Activated CD8-positive, alpha-beta T cell treated with anti-CD3 and anti-CD28 coated beads, Interleukin-2, amount 10 ng/mL, durations not matched to agents 7 days and 5 days (primary cell): ENCODE measurements around the gene MRPL51. TPM values are rescaled to one million over a fixed set of nuclear protein-coding genes. Genes with fewer than 3 reads are reported as not detected.
"Not testable (repeated sequence)": the region's sequence is repeated elsewhere in the genome, so short reads cannot be mapped to it uniquely, and the experiment has no call there.

ENCODE experiments used
- ATAC-seq: fragments of 150-1000 bp; cut with Tn5 transposase; one replicate; pipeline ENCODE4 v1.10.0; 2021; ENCODE audit warnings: moderate library complexity
- CTCF ChIA-PET: fragments of 350-600 bp; sonication (Branson Sonifier 250); formaldehyde crosslinking; loops from one replicate; lab custom pipeline; 2021; ENCODE audit warnings: antibody characterized with exemption; lab: Charles Lee
- POLR2A ChIA-PET: fragments of 350-600 bp; sonication (Branson Sonifier 250); formaldehyde crosslinking; loops from one replicate; lab custom pipeline; 2021; ENCODE audit warnings: antibody characterized with exemption; lab: Charles Lee
- DNase-seq: peaks from one replicate; pipeline ENCODE4 v3.0.0-alpha.2; 2020
- H3K27ac Mint-ChIP-seq: one replicate; pipeline ENCODE4 v1.8.0; 2021; ENCODE audit warnings: mild to moderate bottlenecking, mixed read lengths
- H3K27me3 Mint-ChIP-seq: one replicate; pipeline ENCODE4 v1.8.0; 2021; ENCODE audit warnings: low read depth, mixed read lengths
- H3K36me3 Mint-ChIP-seq: one replicate; pipeline ENCODE4 v1.8.0; 2021; ENCODE audit warnings: low read depth, mixed read lengths
- H3K4me1 Mint-ChIP-seq: one replicate; pipeline ENCODE4 v1.8.0; 2021; ENCODE audit warnings: low read depth, mixed read lengths
- H3K4me3 Mint-ChIP-seq: one replicate; pipeline ENCODE4 v1.8.0; 2021; ENCODE audit warnings: mild to moderate bottlenecking, mixed read lengths
- H3K9me3 Mint-ChIP-seq: one replicate; pipeline ENCODE4 v1.8.0; 2022; ENCODE audit warnings: mixed read lengths; ENCODE audit not compliant: insufficient read depth
- total RNA-seq, 2 experiments: library from RNA; stranded (reverse); gene quantifications; one replicate each; pipeline ENCODE4 v1.2.3, GENCODE V29; 2021

The MRPL51 gene
- total RNA-seq, 2 experiments from 2014 or later = 217 to 228 TPM

- ChIA-PET CTCF (interaction anchor here (4.0 to 4.7 kb wide), 2 partner anchors 15 to 43 kb away, joined by 15 to 36 read pairs; no protein-coding TSS in a partner anchor), POLR2A (interaction anchor here (0.7 to 4.2 kb wide), 4 partner anchors 9 to 40 kb away, joined by 3 to 22 read pairs (median 6); no protein-coding TSS in a partner anchor)
- ATAC-seq, DNase-seq, H3K27me3 Mint-ChIP-seq, H3K9me3 Mint-ChIP-seq: not testable (repeated sequence)
- Mint-ChIP-seq H3K36me3 (peaks cover 66% of the 10 kb centered on the region), H3K27ac (peak overlapping the region; percentile 93), H3K4me1 (peaks cover 82% of the 10 kb centered on the region), H3K4me3 (peak overlapping the region; percentile 93)
Observed at GRCh38 chr12:6467571-6468282, 25.3 kb downstream of the MRPL51 start.

GRCh38 chr12:6466751-6467150, 26.3 kb downstream of the MRPL51 start:
- peaks cover 85% of the 10 kb centered on the region for H3K4me1 Mint-ChIP-seq
- H3K4me3 Mint-ChIP-seq = peak overlapping the region; percentile 19
- ChIA-PET POLR2A (interaction anchor here (1.2 to 2.2 kb wide), 6 partner anchors 12 to 131 kb away, joined by 5 to 38 read pairs (median 8); partner anchors contain the start of genes CD27, GAPDH and MRPL51), CTCF (interaction anchor here (1.2 to 10.9 kb wide), 10 partner anchors 22 to 130 kb away, joined by 5 to 288 read pairs (median 23); partner anchors contain the start of genes CD27 and MRPL51)
- H3K36me3 Mint-ChIP-seq = peaks cover 76% of the 10 kb centered on the region
- ATAC-seq, H3K27me3 Mint-ChIP-seq, DNase-seq, H3K9me3 Mint-ChIP-seq: not testable (repeated sequence)
- H3K27ac Mint-ChIP-seq = peak overlapping the region; percentile 36

- no peaks in the 10 kb centered on the region for H3K9me3 Mint-ChIP-seq
- ATAC-seq = no peak
- ChIA-PET POLR2A (interaction anchor here (0.6 to 2.2 kb wide), 10 partner anchors 11 to 1707 kb away, joined by 3 to 38 read pairs (median 6); partner anchors contain the start of genes CD27, GAPDH, MRPL51 and SPSB2), CTCF (interaction anchor here (0.7 to 10.9 kb wide), 28 partner anchors 14 to 158 kb away, joined by 3 to 288 read pairs (median 7); partner anchors contain the start of genes CD27, MRPL51 and TAPBPL)
- H3K36me3 Mint-ChIP-seq = peaks cover 81% of the 10 kb centered on the region
- H3K27ac Mint-ChIP-seq = peak overlapping the region; percentile 36
- H3K27me3 Mint-ChIP-seq = no peaks in the 10 kb centered on the region
- no peak overlapping the region for H3K4me3 Mint-ChIP-seq
- DNase-seq = no peak
- peaks cover 85% of the 10 kb centered on the region for H3K4me1 Mint-ChIP-seq
Observed at GRCh38 chr12:6466184-6466573, 26.9 kb downstream of the MRPL51 start.

- Mint-ChIP-seq H3K27ac (peak overlapping the region; percentile 74), H3K27me3 (no peaks in the 10 kb centered on the region), H3K4me3 (no peak overlapping the region), H3K4me1 (peaks cover 88% of the 10 kb centered on the region), H3K9me3 (no peaks in the 10 kb centered on the region), H3K36me3 (peaks cover 87% of the 10 kb centered on the region)
- POLR2A ChIA-PET = interaction anchor here (0.6 to 2.2 kb wide), 14 partner anchors 9 to 1706 kb away, joined by 3 to 38 read pairs (median 5); partner anchors contain the start of genes CD27, GAPDH, MRPL51 and SPSB2
- ATAC-seq = no peak
- peak; percentile 67 for DNase-seq
- CTCF ChIA-PET = interaction anchor here (0.7 to 10.9 kb wide), 33 partner anchors 9 to 158 kb away, joined by 3 to 288 read pairs (median 6); partner anchors contain the start of genes CD27, MRPL51 and TAPBPL
Observed at GRCh38 chr12:6465467-6466183, 27.4 kb downstream of the MRPL51 start.

- H3K36me3 Mint-ChIP-seq = peaks cover 93% of the 10 kb centered on the region
- DNase-seq (no peak), ATAC-seq (no peak)
- CTCF ChIA-PET = interaction anchor here (0.8 to 10.9 kb wide), 14 partner anchors 13 to 142 kb away, joined by 3 to 288 read pairs (median 15); partner anchors contain the start of genes CD27 and TAPBPL
- peaks cover 95% of the 10 kb centered on the region for H3K4me1 Mint-ChIP-seq
- H3K27me3 Mint-ChIP-seq = no peaks in the 10 kb centered on the region
- peak overlapping the region; percentile 49 for H3K4me3 Mint-ChIP-seq
- H3K9me3 Mint-ChIP-seq = no peaks in the 10 kb centered on the region
- peak overlapping the region; percentile 99 for H3K27ac Mint-ChIP-seq
- POLR2A ChIA-PET = interaction anchor here (0.7 to 8.0 kb wide), 10 partner anchors 8 to 129 kb away, joined by 3 to 91 read pairs (median 8); partner anchors contain the start of genes CD27, GAPDH and TAPBPL
Observed at GRCh38 chr12:6464531-6464930, 28.5 kb downstream of the MRPL51 start.

GRCh38 chr12:6463858-6464257, 29.2 kb downstream of the MRPL51 start:
- H3K27me3 Mint-ChIP-seq = no peaks in the 10 kb centered on the region
- peaks cover 94% of the 10 kb centered on the region for H3K4me1 Mint-ChIP-seq
- peaks cover 92% of the 10 kb centered on the region for H3K36me3 Mint-ChIP-seq
- no peaks in the 10 kb centered on the region for H3K9me3 Mint-ChIP-seq
- H3K27ac Mint-ChIP-seq = peak overlapping the region; percentile 99
- ATAC-seq (no peak), DNase-seq (no peak)
- ChIA-PET CTCF (interaction anchor here (0.8 to 10.9 kb wide), 15 partner anchors 9 to 141 kb away, joined by 3 to 288 read pairs (median 10); partner anchors contain the start of genes CD27, MRPL51 and TAPBPL), POLR2A (interaction anchor here (0.7 to 8.0 kb wide), 8 partner anchors 12 to 127 kb away, joined by 3 to 103 read pairs (median 34); partner anchors contain the start of genes CD27, MRPL51 and TAPBPL)
- peak overlapping the region; percentile 71 for H3K4me3 Mint-ChIP-seq

GRCh38 chr12:6463216-6463615, 29.8 kb downstream of the MRPL51 start:
- peak; percentile 44 for DNase-seq
- Mint-ChIP-seq H3K36me3 (peaks cover 92% of the 10 kb centered on the region), H3K27ac (peak overlapping the region; percentile 99), H3K4me3 (peak overlapping the region; percentile 71), H3K27me3 (no peaks in the 10 kb centered on the region), H3K4me1 (peaks cover 94% of the 10 kb centered on the region), H3K9me3 (no peaks in the 10 kb centered on the region)
- peak; percentile 5 for ATAC-seq
- CTCF ChIA-PET = interaction anchor here (0.6 to 10.9 kb wide), 14 partner anchors 9 to 140 kb away, joined by 3 to 288 read pairs (median 8); partner anchors contain the start of genes CD27, MRPL51 and TAPBPL
- POLR2A ChIA-PET = interaction anchor here (0.7 to 8.0 kb wide), 10 partner anchors 11 to 126 kb away, joined by 3 to 103 read pairs (median 20); partner anchors contain the start of genes CD27, MRPL51 and TAPBPL

- H3K4me3 Mint-ChIP-seq = peak overlapping the region; percentile 71
- ChIA-PET CTCF (interaction anchor here (0.6 to 10.9 kb wide), 12 partner anchors 9 to 183 kb away, joined by 3 to 288 read pairs (median 10); partner anchors contain the start of genes CD27, TAPBPL and VAMP1), POLR2A (interaction anchor here (0.7 to 8.0 kb wide), 14 partner anchors 8 to 126 kb away, joined by 3 to 103 read pairs (median 20); partner anchors contain the start of genes CD27, GAPDH, MRPL51 and TAPBPL)
- peaks cover 93% of the 10 kb centered on the region for H3K4me1 Mint-ChIP-seq
- H3K27me3 Mint-ChIP-seq = no peaks in the 10 kb centered on the region
- peak; percentile 62 for DNase-seq
- H3K27ac Mint-ChIP-seq = peak overlapping the region; percentile 99
- no peaks in the 10 kb centered on the region for H3K9me3 Mint-ChIP-seq
- H3K36me3 Mint-ChIP-seq = peaks cover 92% of the 10 kb centered on the region
- ATAC-seq = peak; percentile 36
Observed at GRCh38 chr12:6462234-6462995, 30.6 kb downstream of the MRPL51 start.

- ChIA-PET POLR2A (interaction anchor here (0.9 to 8.0 kb wide), 15 partner anchors 9 to 125 kb away, joined by 3 to 103 read pairs (median 19); partner anchors contain the start of genes CD27, GAPDH, MRPL51 and TAPBPL), CTCF (interaction anchor here (0.6 to 10.9 kb wide), 13 partner anchors 9 to 183 kb away, joined by 3 to 288 read pairs (median 4); partner anchors contain the start of genes CD27, MRPL51, TAPBPL and VAMP1)
- DNase-seq = peak; percentile 95
- Mint-ChIP-seq H3K4me3 (peak overlapping the region; percentile 71), H3K4me1 (peaks cover 92% of the 10 kb centered on the region), H3K9me3 (no peaks in the 10 kb centered on the region), H3K27me3 (no peaks in the 10 kb centered on the region), H3K27ac (peak overlapping the region; percentile 99), H3K36me3 (peaks cover 91% of the 10 kb centered on the region)
- peak; percentile 79 for ATAC-seq
Observed at GRCh38 chr12:6461401-6462233, 31.4 kb downstream of the MRPL51 start.
